PFSK-1 (cell line): ENCODE measurements around the gene SLC35F1.

Source experiments
- FOXP2 ChIP-seq: optimal IDR thresholded peaks from 2 replicates; pipeline ENCODE3; 2011; ENCODE audit warnings: borderline replicate concordance, control low read depth, inconsistent platforms; ENCODE audit not compliant: insufficient read depth; ENCODE audit errors: extremely low read length, extremely low read depth
- POLR2AphosphoS5 ChIP-seq: IDR thresholded peaks from 2 replicates; pipeline ENCODE4 v1.6.1; 2012; ENCODE audit warnings: low read depth, mild to moderate bottlenecking, control low read depth, low read length, moderate library complexity
- SIN3A ChIP-seq: IDR thresholded peaks from 2 replicates; pipeline ENCODE4 v1.6.1; 2012; ENCODE audit warnings: mild to moderate bottlenecking, low read length, moderate library complexity, borderline replicate concordance; ENCODE audit not compliant: insufficient read depth
- TAF1 ChIP-seq: IDR thresholded peaks from 2 replicates; pipeline ENCODE4 v1.6.1; 2012; ENCODE audit warnings: low read length, control low read depth, borderline replicate concordance; ENCODE audit not compliant: insufficient read depth
- TF ChIP-seq, protein P1 (sequence below), 2 experiments: IDR thresholded peaks; 2 replicates each; pipeline versions ENCODE4 v1.6.1 to v1.8.0; 2011 to 2012; ENCODE audit warnings: low read depth in 2 of 2, low read length in 2 of 2, control low read depth in 1 of 2, inconsistent platforms in 1 of 2, mild to moderate bottlenecking in 1 of 2, moderate library complexity in 1 of 2; ENCODE audit not compliant: insufficient read depth in 1 of 2

Gene SLC35F1

DNA sequence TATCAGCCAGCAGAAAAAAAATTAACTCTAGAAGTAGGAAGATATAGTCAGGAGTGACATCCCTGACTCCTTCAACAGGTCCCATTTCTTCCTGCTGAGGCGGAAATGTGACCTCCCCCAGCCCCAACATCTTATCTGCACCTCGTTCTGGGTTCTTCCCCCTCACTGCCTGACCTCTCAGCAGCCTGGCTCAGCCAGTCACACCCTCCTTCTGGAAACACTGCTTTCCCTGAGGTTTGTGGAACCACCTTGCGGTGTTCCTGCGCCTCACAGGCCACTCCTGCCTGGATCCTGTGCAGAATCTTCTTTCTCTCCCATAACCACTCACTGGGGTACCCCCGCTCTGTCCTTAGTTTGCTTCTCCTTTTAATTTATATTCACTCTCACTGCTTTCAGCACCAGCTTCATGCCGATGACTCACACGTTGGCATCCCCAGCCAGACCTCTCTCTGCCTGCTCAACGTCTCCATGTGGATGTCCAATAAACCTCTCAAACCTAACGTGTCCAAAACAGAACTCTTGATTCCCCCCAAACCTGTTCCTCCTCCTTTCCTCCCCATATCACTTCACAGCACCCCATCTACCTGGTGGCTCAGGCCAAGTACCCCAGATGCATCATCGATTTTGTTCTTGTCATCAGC, 418.3 kb downstream of the SLC35F1 start:
- TF ChIP-seq, protein P1, sequence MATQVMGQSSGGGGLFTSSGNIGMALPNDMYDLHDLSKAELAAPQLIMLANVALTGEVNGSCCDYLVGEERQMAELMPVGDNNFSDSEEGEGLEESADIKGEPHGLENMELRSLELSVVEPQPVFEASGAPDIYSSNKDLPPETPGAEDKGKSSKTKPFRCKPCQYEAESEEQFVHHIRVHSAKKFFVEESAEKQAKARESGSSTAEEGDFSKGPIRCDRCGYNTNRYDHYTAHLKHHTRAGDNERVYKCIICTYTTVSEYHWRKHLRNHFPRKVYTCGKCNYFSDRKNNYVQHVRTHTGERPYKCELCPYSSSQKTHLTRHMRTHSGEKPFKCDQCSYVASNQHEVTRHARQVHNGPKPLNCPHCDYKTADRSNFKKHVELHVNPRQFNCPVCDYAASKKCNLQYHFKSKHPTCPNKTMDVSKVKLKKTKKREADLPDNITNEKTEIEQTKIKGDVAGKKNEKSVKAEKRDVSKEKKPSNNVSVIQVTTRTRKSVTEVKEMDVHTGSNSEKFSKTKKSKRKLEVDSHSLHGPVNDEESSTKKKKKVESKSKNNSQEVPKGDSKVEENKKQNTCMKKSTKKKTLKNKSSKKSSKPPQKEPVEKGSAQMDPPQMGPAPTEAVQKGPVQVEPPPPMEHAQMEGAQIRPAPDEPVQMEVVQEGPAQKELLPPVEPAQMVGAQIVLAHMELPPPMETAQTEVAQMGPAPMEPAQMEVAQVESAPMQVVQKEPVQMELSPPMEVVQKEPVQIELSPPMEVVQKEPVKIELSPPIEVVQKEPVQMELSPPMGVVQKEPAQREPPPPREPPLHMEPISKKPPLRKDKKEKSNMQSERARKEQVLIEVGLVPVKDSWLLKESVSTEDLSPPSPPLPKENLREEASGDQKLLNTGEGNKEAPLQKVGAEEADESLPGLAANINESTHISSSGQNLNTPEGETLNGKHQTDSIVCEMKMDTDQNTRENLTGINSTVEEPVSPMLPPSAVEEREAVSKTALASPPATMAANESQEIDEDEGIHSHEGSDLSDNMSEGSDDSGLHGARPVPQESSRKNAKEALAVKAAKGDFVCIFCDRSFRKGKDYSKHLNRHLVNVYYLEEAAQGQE (IDR thresholded peaks at IDR 0.05; ENCODE audit: insufficient read depth in 1 of 2, low read depth in 2 of 2, low read length in 2 of 2): no peak
- TF ChIP-seq FOXP2 (no peak), SIN3A (no peak), POLR2AphosphoS5 (no peak), TAF1 (no peak)

DNA sequence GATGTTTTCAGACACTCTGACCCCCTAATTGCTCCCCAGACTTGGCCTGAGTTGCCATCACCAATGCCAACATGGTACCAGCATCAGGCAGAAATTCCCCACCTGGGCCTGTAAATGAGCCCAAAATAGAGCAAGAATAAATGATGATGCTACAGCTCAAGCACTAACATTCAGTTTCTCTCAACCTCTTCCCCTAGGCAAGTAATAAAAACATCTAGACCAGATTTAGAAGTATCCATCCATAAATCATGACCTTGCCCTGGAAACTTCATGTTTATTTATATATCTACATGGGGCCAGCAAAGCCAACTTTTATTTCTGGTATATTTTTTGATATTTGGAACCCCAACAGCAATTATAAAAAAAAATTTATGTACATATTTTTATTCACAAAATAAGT, 419.6 kb downstream of the SLC35F1 start:
- no peak for TF ChIP-seq TAF1
- no peak for TF ChIP-seq POLR2AphosphoS5
- TF ChIP-seq SIN3A: no peak

DNA sequence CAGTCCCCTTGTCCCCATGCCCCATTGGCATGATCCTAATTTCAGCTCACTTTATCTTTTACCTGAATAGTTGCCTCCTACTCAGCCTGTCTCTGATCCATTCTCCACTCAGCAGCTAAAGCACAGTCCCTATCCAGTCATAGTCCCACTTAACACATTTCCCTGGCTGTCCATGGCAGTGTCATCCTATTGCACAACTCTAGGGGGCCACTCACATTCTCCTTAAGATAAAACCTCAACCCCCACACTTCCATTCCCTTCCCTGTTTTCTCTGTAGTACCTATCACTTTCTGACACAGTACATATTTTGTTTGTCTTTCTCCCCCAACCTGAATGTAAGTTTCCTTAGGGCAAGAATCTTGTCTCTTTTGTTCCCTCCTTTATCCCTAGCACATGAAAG, 420.2 kb downstream of the SLC35F1 start:
- no peak for TF ChIP-seq POLR2AphosphoS5
- TF ChIP-seq TAF1: no peak
- no peak for TF ChIP-seq FOXP2
- TF ChIP-seq, protein P1 (IDR thresholded peaks at IDR 0.05; ENCODE audit: insufficient read depth in 1 of 2, low read depth in 2 of 2, low read length in 2 of 2): no peak
- TF ChIP-seq SIN3A: no peak

DNA sequence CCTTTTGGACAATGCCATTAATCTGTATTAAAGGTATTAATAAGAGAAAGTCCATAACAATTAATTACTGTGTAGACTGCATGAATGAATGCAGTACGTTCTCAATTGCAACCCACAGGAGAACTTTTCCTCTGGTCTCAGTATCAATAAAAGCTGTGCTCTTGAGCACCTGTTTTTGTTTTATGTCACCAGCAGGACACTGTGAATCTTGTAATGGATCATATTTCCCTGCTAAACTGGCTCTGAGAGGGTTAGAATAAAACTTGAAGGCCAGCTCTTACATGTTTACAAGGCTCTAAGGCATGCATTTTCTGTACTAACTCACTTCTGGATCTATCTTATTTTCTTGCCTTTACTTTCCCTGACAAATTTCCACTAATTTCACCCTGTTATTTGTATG, 426.7 kb downstream of the SLC35F1 start:
- TF ChIP-seq POLR2AphosphoS5 (no peak), SIN3A (no peak)

GRCh38 chr6:118334634-118335033, 427.6 kb downstream of the SLC35F1 start:
- TF ChIP-seq TAF1: no peak
- TF ChIP-seq FOXP2: no peak
- no peak for TF ChIP-seq POLR2AphosphoS5
- TF ChIP-seq SIN3A: no peak

- TF ChIP-seq, protein P1 (IDR thresholded peaks at IDR 0.05; ENCODE audit: insufficient read depth in 1 of 2, low read depth in 2 of 2, low read length in 2 of 2): no peak
- TF ChIP-seq POLR2AphosphoS5: no peak
- TF ChIP-seq TAF1: no peak
- no peak for TF ChIP-seq FOXP2
- TF ChIP-seq SIN3A: no peak
Observed at GRCh38 chr6:118335325-118335816, 428.3 kb downstream of the SLC35F1 start.

GRCh38 chr6:118344014-118344670, 437.1 kb downstream of the SLC35F1 start:
- TF ChIP-seq POLR2AphosphoS5 (no peak), TAF1 (no peak), FOXP2 (no peak)
- TF ChIP-seq, protein P1 (IDR thresholded peaks at IDR 0.05; ENCODE audit: insufficient read depth in 1 of 2, low read depth in 2 of 2, low read length in 2 of 2): no peak
